GM19467 (cell line): ENCODE data around the gene RBPMS2.
"Not testable (repeated sequence)": the region's sequence is repeated elsewhere in the genome, so short reads cannot be mapped to it uniquely, and the experiment has no call there.

Experiments used
- ATAC-seq: cut with Tn5 transposase; IDR thresholded peaks from one replicate; pipeline ENCODE4 v1.9.1; 2021; ENCODE audit warnings: mild to moderate bottlenecking, moderate library complexity; ENCODE audit not compliant: unreplicated experiment

Gene RBPMS2

GRCh38 chr15:64775551-64776401 lies at the start of gene RBPMS2:
Gene RBPMS2 (minus strand): TSS chr15:64775589. CDS start chr15:64775319, 270 bp downstream.
- no peak for ATAC-seq

- no peak for ATAC-seq
These were observed 49.6 kb upstream of the RBPMS2 start for GRCh38 chr15:64824929-64825430.

- ATAC-seq, result no peak
These were observed 41.1 kb upstream of the RBPMS2 start for GRCh38 chr15:64816452-64816851.

GRCh38 chr15:64814965-64815364 lies 39.6 kb upstream of the RBPMS2 start:
- ATAC-seq, result not testable (repeated sequence)

- not testable (repeated sequence) for ATAC-seq
These were observed 38.9 kb upstream of the RBPMS2 start for GRCh38 chr15:64814283-64814682.

DNA sequence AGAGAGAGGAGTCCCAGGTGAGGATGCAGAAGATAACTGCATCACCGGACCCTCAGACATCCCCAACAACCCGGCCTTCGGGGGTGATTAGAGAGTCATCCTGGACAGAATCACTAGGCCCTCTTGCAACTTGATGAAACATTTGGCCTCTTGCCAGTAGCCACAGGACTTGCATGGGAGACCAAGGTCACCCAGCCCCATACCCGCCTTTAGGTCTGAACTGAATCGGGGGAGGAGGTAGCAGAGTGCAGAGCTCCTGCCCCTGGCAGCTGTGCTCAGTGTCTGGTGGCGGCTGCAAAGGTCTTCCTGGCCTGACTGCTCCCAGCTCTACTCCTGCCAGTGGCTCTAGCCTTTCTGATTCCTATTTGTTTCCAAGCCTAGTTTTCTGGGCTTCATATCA lies 37.7 kb upstream of the RBPMS2 start:
- ATAC-seq, result no peak

DNA sequence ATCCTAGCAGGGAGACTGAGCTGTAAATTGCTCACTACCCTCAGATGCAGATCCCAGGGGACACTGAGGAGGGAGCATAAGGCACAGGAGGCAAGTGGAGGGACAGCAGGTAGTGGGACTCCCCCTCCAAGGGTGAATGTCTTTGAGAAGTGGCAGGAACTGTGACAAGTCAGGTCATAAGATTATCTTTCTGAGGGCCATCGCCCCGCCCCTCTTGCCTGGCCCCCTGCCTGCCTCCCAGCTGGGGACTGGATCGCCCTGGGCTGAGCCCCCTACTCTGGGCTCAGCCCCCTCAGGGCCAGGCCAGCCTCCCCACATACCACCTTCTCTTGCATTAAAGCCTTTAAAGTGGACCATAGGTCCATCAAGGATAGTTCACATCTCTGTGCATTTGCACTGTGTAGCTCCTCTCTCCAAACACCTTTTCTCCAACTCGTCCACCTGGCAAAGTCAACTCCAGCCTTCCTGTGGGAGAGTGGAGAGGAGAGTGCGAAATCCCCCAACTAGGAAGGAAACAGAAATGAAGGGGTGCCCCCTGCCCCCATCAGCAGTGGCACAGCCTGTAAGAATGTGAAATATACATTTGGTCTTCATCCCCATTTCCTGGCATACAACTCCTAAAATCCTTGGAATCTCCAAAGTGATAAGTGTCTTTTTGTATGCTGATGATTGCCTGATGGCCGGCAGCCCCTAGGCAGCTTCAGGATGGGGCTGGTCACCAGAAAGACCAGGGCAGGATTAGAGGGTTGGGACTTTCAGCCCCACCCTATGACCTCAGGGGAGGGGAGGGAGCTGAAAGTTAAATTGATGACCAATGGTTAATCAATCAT lies 35.3 kb upstream of the RBPMS2 start:
- no peak for ATAC-seq

GRCh38 chr15:64809649-64810496 lies 34.5 kb upstream of the RBPMS2 start:
- ATAC-seq, result no peak

- ATAC-seq, result no peak
These were observed 33.5 kb upstream of the RBPMS2 start for GRCh38 chr15:64808785-64809453.

- ATAC-seq, result no peak
These were observed 32.4 kb upstream of the RBPMS2 start for GRCh38 chr15:64807751-64808222.

DNA sequence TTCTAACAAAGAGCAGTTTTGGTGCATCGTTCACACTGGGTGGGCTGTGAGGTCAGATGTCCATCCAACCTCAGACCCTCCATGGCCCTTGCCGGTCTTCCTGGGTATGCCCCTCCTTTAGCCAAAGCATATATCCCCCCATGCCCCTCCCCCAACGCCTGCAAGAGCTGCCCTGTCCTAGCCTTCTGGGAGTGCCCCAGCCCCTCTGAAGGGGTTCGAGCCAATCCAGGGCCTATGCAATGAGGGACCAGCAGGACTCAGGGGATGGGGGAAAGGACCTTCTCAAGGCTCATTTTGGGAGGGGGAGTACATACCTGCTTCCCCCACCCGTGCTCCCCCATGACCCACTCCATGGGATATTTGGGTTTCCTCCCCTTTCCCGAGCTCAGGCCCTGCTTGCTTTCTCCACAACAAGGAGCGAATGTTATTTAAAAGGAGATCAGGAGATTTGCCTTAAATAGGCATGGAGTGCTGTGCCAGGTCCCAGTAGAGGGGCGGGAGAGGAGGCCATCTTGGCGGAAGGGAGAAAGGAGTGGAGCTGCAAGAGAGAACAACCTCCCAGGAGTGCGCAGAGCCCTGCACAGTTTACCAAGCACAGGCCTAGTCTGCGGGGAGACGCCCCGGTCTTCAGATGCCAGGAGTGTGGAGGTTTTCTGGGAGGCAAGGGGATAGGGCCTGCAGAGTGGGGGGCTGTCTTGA lies 31.8 kb upstream of the RBPMS2 start:
- no peak for ATAC-seq

GRCh38 chr15:64806509-64806908 lies 31.1 kb upstream of the RBPMS2 start:
- ATAC-seq, result no peak

- no peak for ATAC-seq
These were observed 29.2 kb upstream of the RBPMS2 start for GRCh38 chr15:64804619-64805018.

DNA sequence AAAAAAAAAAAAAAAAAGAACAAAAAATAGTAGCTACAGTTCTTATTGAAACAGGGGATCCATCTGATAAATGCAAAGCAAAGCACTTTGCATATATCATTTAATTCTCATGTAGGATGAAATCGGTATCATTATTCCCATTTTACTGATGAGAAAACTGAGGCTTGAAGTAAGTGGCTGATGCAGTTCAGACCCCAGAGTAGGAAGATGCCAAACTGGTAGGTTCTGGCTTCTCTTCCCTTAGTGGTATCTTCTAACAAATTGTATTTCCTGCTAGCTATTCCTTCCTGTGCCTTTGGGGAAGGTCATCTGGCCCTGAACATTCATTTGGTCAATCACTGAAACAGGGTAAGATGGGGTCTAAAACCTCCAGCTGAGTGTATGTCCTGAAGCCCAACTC lies 28.1 kb upstream of the RBPMS2 start:
- ATAC-seq, result no peak

DNA sequence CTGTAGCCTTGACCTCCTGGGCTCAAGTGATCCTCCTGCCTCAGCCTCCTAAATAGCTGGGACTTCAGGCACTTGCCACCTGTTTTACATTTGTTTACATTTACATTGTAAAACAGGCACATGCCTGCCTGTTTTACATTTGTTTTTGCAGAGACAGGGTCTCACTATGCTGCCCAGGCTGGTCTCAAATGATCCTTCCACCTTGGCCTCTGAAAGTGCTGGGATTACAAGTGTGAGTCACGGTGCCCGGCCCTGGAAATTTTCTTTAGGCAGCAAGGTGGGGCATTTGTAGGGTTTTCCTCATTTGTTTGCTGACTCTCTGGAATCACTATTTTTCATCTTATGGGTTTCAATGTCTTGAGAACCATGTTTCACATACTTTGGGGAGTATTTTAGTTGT lies 25.1 kb upstream of the RBPMS2 start:
- no peak for ATAC-seq

DNA sequence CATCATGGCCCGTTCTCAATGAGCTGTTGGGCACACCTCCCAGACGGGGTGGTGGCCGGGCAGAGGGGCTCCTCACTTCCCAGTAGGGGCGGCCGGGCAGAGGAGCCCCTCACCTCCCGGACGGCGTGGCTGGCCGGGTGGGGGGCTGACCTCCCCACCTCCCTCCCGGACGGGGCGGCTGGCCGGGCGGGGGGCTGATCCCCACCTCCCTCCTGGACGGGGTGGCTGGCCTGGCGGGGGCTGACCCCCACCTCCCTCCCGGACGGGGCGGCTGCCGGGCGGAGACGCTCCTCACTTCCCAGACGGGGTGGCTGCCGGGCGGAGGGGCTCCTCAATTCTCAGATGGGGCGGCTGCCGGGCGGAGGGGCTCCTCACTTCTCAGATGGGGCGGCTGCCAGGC lies 23.5 kb upstream of the RBPMS2 start:
- not testable (repeated sequence) for ATAC-seq

DNA sequence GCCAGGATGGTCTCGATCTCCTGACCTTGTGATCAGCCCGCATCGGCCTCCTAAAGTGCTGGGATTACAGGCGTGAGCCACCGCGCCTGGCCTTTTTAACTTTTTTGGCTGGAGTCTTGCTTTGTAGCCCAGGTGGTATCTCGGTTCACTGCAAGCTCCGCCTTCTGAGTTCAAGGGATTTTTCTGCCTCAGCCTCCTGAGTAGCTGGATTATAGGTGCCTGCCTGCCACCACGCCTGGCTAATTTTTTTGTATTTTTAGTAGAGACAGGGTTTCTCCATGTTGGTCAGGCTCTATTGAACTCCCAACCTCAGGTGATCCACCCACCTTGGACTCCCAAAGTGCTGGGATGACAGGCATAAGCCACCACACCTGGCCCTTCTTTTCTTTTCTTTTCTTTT lies 20.5 kb upstream of the RBPMS2 start:
- ATAC-seq, result not testable (repeated sequence)

DNA sequence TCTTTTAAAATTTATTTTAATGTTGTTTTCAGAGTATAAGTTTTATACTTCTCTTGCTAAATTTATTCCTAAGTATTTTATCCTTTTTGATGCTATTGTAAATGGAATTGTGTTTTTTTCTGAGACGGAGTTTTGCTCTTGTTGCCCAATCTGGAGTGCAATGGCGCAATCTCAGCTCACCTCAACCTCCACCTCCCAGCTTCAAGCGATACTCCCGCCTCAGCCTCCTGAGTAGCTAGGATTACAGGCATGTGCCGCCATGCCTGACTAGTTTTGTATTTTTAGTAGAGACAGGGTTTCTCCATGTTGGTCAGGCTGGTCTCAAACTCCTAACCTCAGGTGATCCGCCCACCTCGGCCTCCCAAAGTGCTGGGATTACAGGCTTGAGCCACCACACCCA lies 19.9 kb upstream of the RBPMS2 start:
- not testable (repeated sequence) for ATAC-seq

- no peak for ATAC-seq
These were observed 16.9 kb upstream of the RBPMS2 start for GRCh38 chr15:64792282-64792681.

DNA sequence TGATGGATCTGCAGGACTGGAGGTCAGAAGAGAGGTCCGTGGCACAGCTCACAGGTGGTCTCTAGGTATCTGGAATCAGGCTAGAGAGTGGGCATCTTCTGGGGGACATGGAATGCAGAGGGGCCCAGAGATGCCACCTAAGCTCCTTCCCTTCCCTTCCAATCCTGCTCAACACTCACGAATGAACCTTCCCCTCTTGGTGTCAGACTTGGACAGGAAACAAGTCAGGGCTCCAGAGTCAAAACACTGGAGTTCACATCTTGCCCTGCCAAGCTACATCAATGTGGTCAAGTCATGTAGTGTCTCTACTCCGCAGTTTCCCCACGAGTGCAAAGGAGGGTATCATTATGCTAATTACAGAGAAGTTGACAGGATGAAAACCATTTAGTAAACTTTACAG lies 16.0 kb upstream of the RBPMS2 start:
- no peak for ATAC-seq
